ENCODE data around the gene ARAP3. TPM values are rescaled to one million over a fixed set of nuclear protein-coding genes. Genes with fewer than 3 reads are reported as not detected.

Gene ARAP3
- total and polyA plus RNA-seq, 4 donors = 15.7 to 26.6 (median 19.7) TPM

- no peak overlapping the region for H3K9ac ChIP-seq (ENCODE audit: insufficient read depth in 1 of 2, low read length in 2 of 2)
- ATAC-seq (ENCODE audit: insufficient read depth, low FRiP score) (no peak), DNase-seq (no peak)
- no peaks in the 10 kb centered on the region for H3K9me3 ChIP-seq (ENCODE audit: control insufficient read depth in 4 of 4, insufficient read depth in 3 of 4, low read length in 3 of 4)
- H3K4me1 ChIP-seq (ENCODE audit: control insufficient read depth in 5 of 5, insufficient read depth in 5 of 5, low read length in 5 of 5) = peaks cover 0 to 10% (median 0%) of the 10 kb centered on the region in 5 donors
- no peak overlapping the region for H3K27ac ChIP-seq (ENCODE audit: low read depth in 1 of 2, low read length in 1 of 2)
- peaks cover 0 to 15% (median 0%) of the 10 kb centered on the region in 3 donors for H3K27me3 ChIP-seq (ENCODE audit: control insufficient read depth in 3 of 3, insufficient read depth in 3 of 3, low read length in 2 of 3)
- WGBS, 2 donors = 28 to 33% methylated on average over 5 of the region's 5 CpGs
- no peaks in the 10 kb centered on the region for H3K36me3 ChIP-seq (ENCODE audit: control insufficient read depth in 4 of 4, insufficient read depth in 4 of 4, low read length in 4 of 4)
- TF ChIP-seq CTCF (IDR thresholded peaks at IDR 0.05; ENCODE audit: control extremely low read depth, extremely low read depth) = no peak
- H3K4me3 ChIP-seq = no peak overlapping the region
Measured at GRCh38 chr5:141692533-141692888, 10.5 kb upstream of the ARAP3 start.

GRCh38 chr5:141691867-141692532, 10.0 kb upstream of the ARAP3 start:
- peaks cover 0 to 10% (median 0%) of the 10 kb centered on the region in 5 donors for H3K4me1 ChIP-seq (ENCODE audit: control insufficient read depth in 5 of 5, insufficient read depth in 5 of 5, low read length in 5 of 5)
- peaks cover 0 to 15% (median 0%) of the 10 kb centered on the region in 3 donors for H3K27me3 ChIP-seq (ENCODE audit: control insufficient read depth in 3 of 3, insufficient read depth in 3 of 3, low read length in 2 of 3)
- H3K9me3 ChIP-seq (ENCODE audit: control insufficient read depth in 4 of 4, insufficient read depth in 3 of 4, low read length in 3 of 4) = no peaks in the 10 kb centered on the region
- DNase-seq (peak; percentile 86 to 91 (median 86)), ATAC-seq (ENCODE audit: insufficient read depth, low FRiP score) (peak; percentile 89)
- no peak overlapping the region for H3K4me3 ChIP-seq
- no peak overlapping the region for H3K9ac ChIP-seq (ENCODE audit: insufficient read depth in 1 of 2, low read length in 2 of 2)
- TF ChIP-seq CTCF (IDR thresholded peaks at IDR 0.05; ENCODE audit: control extremely low read depth, extremely low read depth) = peak; percentile 99
- no peak overlapping the region for H3K27ac ChIP-seq (ENCODE audit: low read depth in 1 of 2, low read length in 1 of 2)
- WGBS, 2 donors = 3 to 4% methylated on average over 30 of the region's 30 CpGs
- H3K36me3 ChIP-seq (ENCODE audit: control insufficient read depth in 4 of 4, insufficient read depth in 4 of 4, low read length in 4 of 4) = no peaks in the 10 kb centered on the region

GRCh38 chr5:141691286-141691866, 9.3 kb upstream of the ARAP3 start:
- peaks cover 0 to 10% (median 0%) of the 10 kb centered on the region in 3 donors for H3K27me3 ChIP-seq (ENCODE audit: control insufficient read depth in 3 of 3, insufficient read depth in 3 of 3, low read length in 2 of 3)
- H3K9me3 ChIP-seq (ENCODE audit: control insufficient read depth in 4 of 4, insufficient read depth in 3 of 4, low read length in 3 of 4) = no peaks in the 10 kb centered on the region
- TF ChIP-seq CTCF (IDR thresholded peaks at IDR 0.05; ENCODE audit: control extremely low read depth, extremely low read depth) = no peak
- WGBS, 2 donors = 70 to 72% methylated on average over 9 of the region's 9 CpGs
- no peak overlapping the region for H3K4me3 ChIP-seq
- no peak overlapping the region for H3K9ac ChIP-seq (ENCODE audit: insufficient read depth in 1 of 2, low read length in 2 of 2)
- ATAC-seq (ENCODE audit: insufficient read depth, low FRiP score) (no peak), DNase-seq (no peak)
- no peak overlapping the region for H3K27ac ChIP-seq (ENCODE audit: low read depth in 1 of 2, low read length in 1 of 2)
- no peaks in the 10 kb centered on the region for H3K36me3 ChIP-seq (ENCODE audit: control insufficient read depth in 4 of 4, insufficient read depth in 4 of 4, low read length in 4 of 4)
- peaks cover 0 to 10% (median 0%) of the 10 kb centered on the region in 5 donors for H3K4me1 ChIP-seq (ENCODE audit: control insufficient read depth in 5 of 5, insufficient read depth in 5 of 5, low read length in 5 of 5)

All from lung (tissue), 12 donors.